ENCODE measurements around the gene ADD3.

ADD3 gene

DNA sequence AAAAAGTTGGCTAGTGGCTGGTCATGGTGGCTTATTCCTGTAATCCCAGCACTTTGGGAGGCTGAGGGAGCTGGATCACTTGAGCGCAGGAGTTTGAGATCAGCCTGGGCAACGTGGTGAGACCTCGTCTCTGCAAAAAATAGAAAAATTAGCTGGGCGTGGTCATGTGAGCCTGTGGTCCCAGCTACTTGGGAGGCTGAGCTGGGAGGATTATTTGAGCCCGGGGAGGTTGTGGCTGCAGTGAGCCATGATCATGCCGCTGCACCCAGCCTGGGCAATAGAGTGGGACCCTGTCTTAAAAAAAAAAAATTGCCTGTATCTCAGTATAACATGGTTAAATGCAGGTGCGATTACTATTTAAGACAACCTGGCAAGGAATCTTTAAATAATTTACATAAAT lies 61.0 kb downstream of the ADD3 start:
- DNase-seq (ENCODE audit: low read depth): no peak

DNA sequence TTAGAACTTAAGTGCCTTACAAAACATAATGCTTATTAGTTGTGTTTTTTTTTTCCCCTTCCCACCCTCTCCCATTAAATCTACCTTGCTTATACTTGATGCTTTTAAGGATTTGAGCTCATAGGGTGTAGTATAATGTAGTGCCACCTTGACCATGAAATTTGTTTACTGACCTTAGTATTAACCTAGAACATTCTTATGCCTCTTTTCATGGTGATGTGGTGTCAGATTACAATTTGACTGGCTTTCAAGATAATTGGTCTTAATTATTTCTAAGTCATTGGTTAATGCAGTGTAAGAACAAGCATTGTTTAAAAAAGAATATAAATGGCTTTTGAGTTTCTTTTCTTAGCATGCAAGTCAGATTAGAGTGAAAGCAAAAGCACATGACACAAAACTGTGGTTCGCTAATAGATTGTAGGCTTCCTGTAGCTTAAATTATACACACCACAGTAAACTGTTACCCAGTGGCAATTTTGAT lies 61.8 kb downstream of the ADD3 start:
- no peak for DNase-seq (ENCODE audit: low read depth)

- DNase-seq (ENCODE audit: low read depth): no peak
Measured at GRCh38 chr10:110073896-110074295, 66.1 kb downstream of the ADD3 start.

DNA sequence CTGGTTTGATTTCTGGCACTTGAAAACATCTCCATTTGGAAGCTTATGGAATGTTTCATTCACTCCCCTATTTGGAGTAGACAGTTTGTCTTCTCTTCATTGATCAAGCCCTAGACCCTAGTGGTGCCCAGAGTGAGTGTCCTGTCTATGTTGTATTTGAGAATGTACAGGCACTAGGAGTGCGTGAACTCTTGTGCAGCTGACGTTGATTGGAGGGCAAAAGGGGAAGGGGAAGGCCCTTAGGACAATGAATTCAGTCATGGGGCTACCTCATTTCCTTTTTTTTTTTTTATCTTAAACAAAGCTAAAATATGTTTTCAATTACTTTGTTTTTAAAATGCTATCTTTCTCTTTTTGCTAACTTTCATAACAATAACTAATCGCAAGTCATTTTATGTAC lies 66.5 kb downstream of the ADD3 start:
- no peak for DNase-seq (ENCODE audit: low read depth)

- no peak for DNase-seq (ENCODE audit: low read depth)
Measured at GRCh38 chr10:110074758-110075671, 67.2 kb downstream of the ADD3 start.

DNA sequence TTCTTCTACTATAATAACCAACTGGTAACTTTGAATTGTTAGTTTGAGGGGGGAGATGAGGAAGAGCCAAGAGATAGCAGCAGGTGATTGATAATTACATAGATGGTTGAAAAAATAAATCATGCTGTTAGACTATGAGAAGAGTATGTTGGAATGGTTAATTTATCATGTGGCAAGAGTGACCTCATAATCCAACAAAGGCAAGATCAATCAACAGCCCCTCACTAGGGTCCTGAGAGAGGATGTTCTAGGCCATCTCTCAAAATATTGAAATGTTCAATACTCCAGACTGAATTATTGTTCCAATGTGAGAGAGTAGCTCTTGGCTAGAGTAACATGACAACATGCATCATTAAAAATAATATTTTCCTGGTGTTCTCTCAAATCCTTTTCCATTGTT lies 67.9 kb downstream of the ADD3 start:
- DNase-seq (ENCODE audit: low read depth): no peak

DNA sequence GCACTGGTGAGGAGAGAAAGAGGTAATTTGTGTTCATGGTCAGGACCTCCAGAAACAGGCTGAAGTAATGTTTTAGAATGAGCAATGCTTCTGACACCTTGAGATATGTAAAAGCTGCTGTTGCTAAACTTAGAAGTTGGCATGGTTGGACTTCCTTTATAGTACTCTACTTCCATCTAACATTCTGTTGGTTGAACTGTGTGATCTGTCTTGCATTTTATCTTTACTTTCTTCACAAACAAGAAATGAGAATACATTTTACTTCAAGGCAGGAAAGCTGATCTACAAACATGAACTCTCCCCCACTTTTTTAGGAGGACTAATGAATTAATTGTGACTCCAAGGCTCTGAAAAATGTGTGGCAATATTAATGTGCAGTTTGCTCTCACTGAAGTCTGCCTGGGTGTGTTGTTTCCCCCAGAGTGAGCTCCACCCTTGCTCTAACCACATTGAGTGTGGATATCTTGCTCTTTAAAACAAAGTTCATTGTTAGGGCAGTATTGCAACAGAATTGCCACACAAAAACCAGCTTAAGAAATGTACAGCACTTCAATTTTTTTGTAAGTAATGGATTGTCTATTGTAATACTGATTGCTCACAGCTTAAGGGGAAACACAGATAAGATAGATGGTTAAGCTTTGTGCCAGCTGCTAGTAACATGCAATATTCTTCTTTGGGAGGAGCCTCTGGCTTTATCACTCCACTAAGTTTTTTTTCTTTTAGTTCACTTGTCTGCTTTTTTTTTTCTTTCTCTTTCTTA lies 69.0 kb downstream of the ADD3 start:
- no peak for DNase-seq (ENCODE audit: low read depth)

GRCh38 chr10:110077436-110078130 lies 69.8 kb downstream of the ADD3 start:
- DNase-seq (ENCODE audit: low read depth): no peak

DNA sequence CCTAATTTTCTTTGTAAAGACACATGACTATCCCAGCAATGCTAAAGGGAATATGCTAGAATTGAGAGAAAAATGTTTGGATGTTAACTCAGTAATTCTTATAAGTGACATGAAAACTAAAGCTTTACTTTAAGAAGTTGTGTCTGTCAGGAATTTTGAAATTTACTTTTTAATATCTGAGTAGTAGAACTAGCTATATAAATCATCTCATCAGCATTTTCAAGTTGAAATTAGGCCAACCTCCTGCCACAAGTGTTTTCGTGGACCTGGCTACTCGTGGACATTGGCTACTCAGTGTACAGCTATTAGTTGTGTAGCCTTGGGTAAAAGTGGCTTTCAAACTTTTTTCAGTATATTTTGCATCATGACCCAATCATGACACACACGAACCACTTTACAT lies 70.5 kb downstream of the ADD3 start:
- no peak for DNase-seq (ENCODE audit: low read depth)

GRCh38 chr10:110081911-110082310 lies 74.1 kb downstream of the ADD3 start:
- DNase-seq (ENCODE audit: low read depth): no peak

- DNase-seq (ENCODE audit: low read depth): no peak
Measured at GRCh38 chr10:110083884-110084283, 76.1 kb downstream of the ADD3 start.

DNA sequence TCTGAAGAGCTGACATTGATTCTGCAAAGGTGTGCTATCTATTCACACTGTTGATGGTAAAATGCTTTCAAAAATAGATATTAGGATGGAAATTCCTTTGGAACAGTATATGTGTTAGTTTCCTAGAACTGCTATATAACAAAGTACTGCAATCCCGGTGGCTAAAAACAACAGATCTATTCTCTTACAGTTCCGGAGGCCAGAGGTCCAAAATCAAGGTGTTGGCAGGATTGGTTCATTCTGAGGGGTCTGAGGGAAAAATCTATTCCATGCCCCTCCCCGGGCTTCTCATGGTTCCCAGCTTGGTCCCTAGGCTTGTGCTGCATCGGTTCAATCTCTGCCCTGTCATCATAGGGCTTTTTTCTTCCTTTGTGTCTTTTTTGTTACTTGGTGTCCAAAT lies 79.9 kb downstream of the ADD3 start:
- no peak for DNase-seq (ENCODE audit: low read depth)

GRCh38 chr10:110088367-110089104 lies 80.8 kb downstream of the ADD3 start:
- no peak for DNase-seq (ENCODE audit: low read depth)

DNA sequence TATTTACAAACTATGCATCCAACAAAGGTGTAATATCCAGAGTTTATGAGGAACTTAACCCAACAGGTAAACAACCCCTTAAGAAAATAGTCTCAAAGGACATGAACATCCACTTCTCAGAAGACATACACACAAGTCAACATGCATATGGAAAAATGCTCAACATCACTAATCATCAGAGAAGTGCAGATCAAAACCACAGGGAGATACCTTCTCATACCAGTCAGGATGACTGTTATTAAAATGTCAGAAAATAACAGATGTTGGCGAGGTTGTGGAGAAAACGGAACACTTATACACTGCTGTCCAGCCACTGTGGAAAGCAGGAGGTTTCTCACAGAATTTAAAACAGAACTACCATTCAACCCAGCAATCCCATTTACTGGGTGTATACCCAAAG lies 84.0 kb downstream of the ADD3 start:
- DNase-seq (ENCODE audit: low read depth): no peak

GRCh38 chr10:110093722-110094121 lies 85.9 kb downstream of the ADD3 start:
- DNase-seq (ENCODE audit: low read depth): no peak

DNA sequence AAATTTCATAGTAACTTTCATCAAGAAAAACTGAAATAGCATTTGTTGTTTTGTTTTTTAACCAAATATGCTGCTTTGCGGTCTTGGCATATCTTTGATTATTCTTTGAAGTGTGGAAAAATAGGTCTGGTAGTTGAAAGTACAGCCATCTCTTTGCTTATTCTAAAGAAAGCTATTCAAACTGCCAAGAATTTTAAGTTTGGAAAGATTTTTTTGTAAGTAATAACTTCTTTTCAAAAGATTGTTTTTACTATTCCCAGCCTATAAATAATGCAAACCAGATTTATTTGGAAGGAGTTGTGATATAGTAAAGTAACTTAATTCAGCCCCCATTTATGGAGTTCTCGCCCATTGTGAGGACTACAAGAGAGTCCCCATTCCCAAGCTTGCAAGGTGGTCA lies 87.0 kb downstream of the ADD3 start:
- DNase-seq (ENCODE audit: low read depth): no peak

DNA sequence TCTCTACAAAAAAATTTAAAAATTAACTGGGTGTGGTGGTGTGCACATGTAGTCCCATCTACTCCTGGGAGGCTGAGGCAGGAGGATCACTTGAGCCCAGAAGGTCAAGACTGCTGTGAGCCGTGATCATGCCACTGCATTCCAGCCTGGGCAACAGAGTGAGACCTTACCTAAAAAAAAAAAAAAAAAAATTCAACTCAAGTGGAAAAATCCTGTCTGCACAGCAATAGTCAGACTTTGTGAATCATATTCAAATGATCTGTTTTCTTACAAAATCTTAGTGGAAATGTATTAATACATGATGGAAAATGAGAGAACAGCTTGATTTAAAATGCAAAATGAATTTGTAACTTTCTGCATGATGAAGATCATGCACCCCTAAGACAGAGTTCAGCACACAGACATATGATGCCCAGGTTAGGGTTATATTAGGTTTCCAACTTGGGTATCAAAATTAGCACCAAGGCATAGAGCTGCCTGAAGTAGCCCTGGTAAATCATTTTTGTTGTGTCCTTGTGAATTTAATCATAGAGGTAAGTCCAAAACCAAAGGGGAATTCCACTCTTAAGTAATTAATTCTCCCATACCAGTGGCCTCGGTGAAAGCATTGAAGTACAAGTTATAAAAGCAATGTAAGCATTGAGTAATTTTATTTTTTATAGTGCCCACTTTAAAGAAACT lies 93.8 kb downstream of the ADD3 start:
- DNase-seq (ENCODE audit: low read depth): no peak

GRCh38 chr10:110103921-110104461 lies 96.2 kb downstream of the ADD3 start:
- DNase-seq (ENCODE audit: low read depth): no peak

- DNase-seq (ENCODE audit: low read depth): no peak
Measured at GRCh38 chr10:110105873-110106272, 98.1 kb downstream of the ADD3 start.

- DNase-seq (ENCODE audit: low read depth): no peak
Measured at GRCh38 chr10:110107430-110107829, 99.6 kb downstream of the ADD3 start.

DNA sequence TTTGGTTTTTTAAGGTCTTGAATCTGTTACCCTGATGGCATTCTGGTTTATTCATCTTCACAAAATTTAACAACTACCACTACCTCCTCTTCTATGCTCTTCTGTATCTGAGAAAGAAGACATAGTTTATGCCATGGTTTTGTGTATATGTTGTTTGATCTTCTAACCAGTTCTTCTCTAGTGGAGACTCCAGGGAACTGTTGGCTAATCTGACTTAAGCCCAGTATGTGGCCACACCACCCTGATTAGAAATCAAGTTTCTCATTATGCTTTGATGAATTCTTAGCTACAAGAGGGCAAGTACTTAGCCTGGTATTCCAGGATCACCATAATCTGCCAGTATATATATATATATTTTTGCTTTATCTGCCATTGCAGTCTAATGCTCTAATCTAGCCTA lies 100.1 kb downstream of the ADD3 start:
- DNase-seq (ENCODE audit: low read depth): no peak
